Measurements from ENCODE around the gene MOK. TPM values are rescaled to one million over a fixed set of nuclear protein-coding genes. Genes with fewer than 3 reads are reported as not detected.
"Not testable (repeated sequence)": the region's sequence is repeated elsewhere in the genome, so short reads cannot be mapped to it uniquely, and the experiment has no call there.

MOK gene
- total and polyA plus RNA-seq, 9 donors, result 8.6 to 14.0 (median 9.9) TPM

GRCh38 chr14:102249041-102249440 is 55.9 kb downstream of the MOK start:
- no peak overlapping the region for H3K27ac ChIP-seq (ENCODE audit: low read length)
- no peaks in the 10 kb centered on the region for H3K27me3 ChIP-seq (ENCODE audit: control insufficient read depth, insufficient read depth, low read length)
- H3K9me3 ChIP-seq (replicated peaks; ENCODE audit: control insufficient read depth, low read depth, low read length), result no peaks in the 10 kb centered on the region
- H3K36me3 ChIP-seq (ENCODE audit: control insufficient read depth, insufficient read depth, low read length), result no peaks in the 10 kb centered on the region
- no peak overlapping the region for H3K4me3 ChIP-seq (ENCODE audit: low read length)
- 84% methylated on average over 5 of the region's 12 CpGs for WGBS (ENCODE audit: insufficient coverage)
- DNase-seq, result no peak
- H3K4me1 ChIP-seq (ENCODE audit: control insufficient read depth, insufficient read depth, low read length), result peaks cover 3% of the 10 kb centered on the region

- peaks cover 3% of the 10 kb centered on the region for H3K4me1 ChIP-seq (ENCODE audit: control insufficient read depth, insufficient read depth, low read length)
- H3K9me3 ChIP-seq (replicated peaks; ENCODE audit: control insufficient read depth, low read depth, low read length), result no peaks in the 10 kb centered on the region
- WGBS (ENCODE audit: insufficient coverage), result 52% methylated on average over 7 of the region's 8 CpGs
Measured at GRCh38 chr14:102248121-102248520, 56.8 kb downstream of the MOK start.

DNA sequence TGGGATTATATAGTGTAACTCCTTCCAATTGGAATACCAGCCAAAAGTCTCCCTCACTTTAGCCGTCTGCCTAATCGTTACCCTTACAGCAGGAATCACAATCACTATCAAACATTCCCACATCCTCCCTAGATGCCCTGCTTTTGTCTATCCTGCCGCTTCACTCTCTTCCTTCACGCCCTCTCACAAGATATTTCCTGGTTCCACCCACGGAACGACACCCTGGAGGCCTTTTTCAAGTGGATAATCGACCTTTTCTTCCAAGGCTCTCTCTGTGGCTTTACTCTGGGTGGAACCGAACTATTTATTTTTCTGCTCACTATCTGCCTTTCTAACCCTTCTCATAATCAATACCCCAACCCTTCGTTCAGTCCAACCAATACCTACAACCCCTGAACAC is 58.9 kb downstream of the MOK start:
- no peaks in the 10 kb centered on the region for H3K27me3 ChIP-seq (ENCODE audit: control insufficient read depth, insufficient read depth, low read length)
- no peaks in the 10 kb centered on the region for H3K36me3 ChIP-seq (ENCODE audit: control insufficient read depth, insufficient read depth, low read length)
- 38% methylated on average over 9 of the region's 9 CpGs for WGBS (ENCODE audit: insufficient coverage)
- DNase-seq, result peak; percentile 23
- H3K27ac ChIP-seq (ENCODE audit: low read length), result no peak overlapping the region
- no peak overlapping the region for H3K4me3 ChIP-seq (ENCODE audit: low read length)
- H3K9me3 ChIP-seq (replicated peaks; ENCODE audit: control insufficient read depth, low read depth, low read length), result no peaks in the 10 kb centered on the region
- no peaks in the 10 kb centered on the region for H3K4me1 ChIP-seq (ENCODE audit: control insufficient read depth, insufficient read depth, low read length)

More at GRCh38 chr14:102248121-102248520, 56.8 kb downstream of the MOK start:
- Histone ChIP-seq H3K4me3 (ENCODE audit: low read length) (no peak overlapping the region), H3K27me3 (ENCODE audit: control insufficient read depth, insufficient read depth, low read length) (no peaks in the 10 kb centered on the region), H3K27ac (ENCODE audit: low read length) (no peak overlapping the region), H3K36me3 (ENCODE audit: control insufficient read depth, insufficient read depth, low read length) (no peaks in the 10 kb centered on the region)
- DNase-seq, result no peak

DNA sequence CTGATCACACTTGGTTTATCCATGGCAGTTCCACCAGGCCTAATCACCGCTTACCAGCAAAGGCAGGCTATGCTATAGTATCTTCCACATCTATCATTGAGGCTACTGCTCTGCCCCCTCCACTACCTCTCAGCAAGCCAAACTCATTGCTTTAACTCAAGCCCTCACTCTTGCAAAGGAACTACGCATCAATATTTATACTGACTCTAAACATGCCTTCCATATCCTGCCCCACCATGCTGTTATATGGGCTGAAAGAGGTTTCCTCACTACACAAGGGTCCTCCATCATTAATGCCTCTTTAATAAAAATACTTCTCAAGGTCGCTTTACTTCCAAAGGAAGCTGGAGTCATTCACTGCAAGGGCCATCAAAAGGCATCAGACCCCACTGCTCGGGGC is 61.2 kb downstream of the MOK start:
- H3K27ac ChIP-seq (ENCODE audit: low read length); H3K4me3 ChIP-seq (ENCODE audit: low read length); H3K4me1 ChIP-seq (ENCODE audit: control insufficient read depth, insufficient read depth, low read length); H3K9me3 ChIP-seq (replicated peaks; ENCODE audit: control insufficient read depth, low read depth, low read length); H3K36me3 ChIP-seq (ENCODE audit: control insufficient read depth, insufficient read depth, low read length); H3K27me3 ChIP-seq (ENCODE audit: control insufficient read depth, insufficient read depth, low read length); DNase-seq: not testable (repeated sequence)
- WGBS (ENCODE audit: insufficient coverage), result 100% methylated on average over 1 of the region's 4 CpGs

DNA sequence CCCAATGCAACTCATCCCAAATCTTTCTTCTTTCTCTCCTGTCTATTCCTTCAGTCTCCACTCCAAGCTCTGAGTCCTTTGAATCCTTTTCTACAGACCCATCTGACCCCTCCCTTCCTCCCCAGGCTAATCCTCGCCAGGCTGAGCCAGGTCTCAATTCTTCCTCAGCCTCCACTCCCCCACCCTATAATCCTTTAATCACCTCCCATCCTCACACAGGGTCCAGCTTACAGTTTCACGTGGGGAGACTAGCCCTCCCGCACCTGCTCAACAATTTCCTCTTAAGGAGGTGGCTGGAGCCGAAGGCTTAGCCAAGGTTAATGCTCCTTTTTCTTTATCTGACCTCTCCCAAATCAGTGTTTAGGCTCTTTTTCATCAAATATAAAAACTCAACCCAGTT is 63.8 kb downstream of the MOK start:
- no peaks in the 10 kb centered on the region for H3K9me3 ChIP-seq (replicated peaks; ENCODE audit: control insufficient read depth, low read depth, low read length)
- H3K4me1 ChIP-seq (ENCODE audit: control insufficient read depth, insufficient read depth, low read length), result no peaks in the 10 kb centered on the region
- no peaks in the 10 kb centered on the region for H3K36me3 ChIP-seq (ENCODE audit: control insufficient read depth, insufficient read depth, low read length)
- no peaks in the 10 kb centered on the region for H3K27me3 ChIP-seq (ENCODE audit: control insufficient read depth, insufficient read depth, low read length)
- 68% methylated on average over 4 of the region's 4 CpGs for WGBS (ENCODE audit: insufficient coverage)
- no peak for DNase-seq
- H3K4me3 ChIP-seq (ENCODE audit: low read length), result no peak overlapping the region
- H3K27ac ChIP-seq (ENCODE audit: low read length), result no peak overlapping the region

- H3K27me3 ChIP-seq (ENCODE audit: control insufficient read depth, insufficient read depth, low read length); H3K4me3 ChIP-seq (ENCODE audit: low read length); H3K9me3 ChIP-seq (replicated peaks; ENCODE audit: control insufficient read depth, low read depth, low read length); DNase-seq; H3K27ac ChIP-seq (ENCODE audit: low read length); H3K4me1 ChIP-seq (ENCODE audit: control insufficient read depth, insufficient read depth, low read length); H3K36me3 ChIP-seq (ENCODE audit: control insufficient read depth, insufficient read depth, low read length): not testable (repeated sequence)
- WGBS (ENCODE audit: insufficient coverage), result 94% methylated on average over 5 of the region's 5 CpGs
Measured at GRCh38 chr14:102240481-102240880, 64.5 kb downstream of the MOK start.

DNA sequence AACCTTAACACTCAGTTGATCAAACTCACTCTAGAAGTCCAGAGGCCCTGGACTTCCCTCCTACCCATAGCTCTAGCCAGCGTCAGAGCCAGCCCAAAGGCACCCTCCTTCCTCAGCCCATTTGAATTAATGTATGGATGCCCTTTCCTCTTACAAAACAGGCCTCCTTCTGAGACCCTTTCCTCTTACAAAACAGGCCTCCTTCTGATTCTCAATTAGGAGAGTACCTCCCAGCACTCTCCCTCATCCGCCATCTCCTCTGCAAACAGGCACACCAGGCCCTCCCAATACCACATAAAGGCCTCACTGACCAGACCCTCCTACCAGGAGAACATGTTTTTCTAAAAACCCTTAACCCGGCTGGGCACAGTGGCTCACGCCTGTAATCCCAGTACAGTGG is 65.7 kb downstream of the MOK start:
- no peaks in the 10 kb centered on the region for H3K27me3 ChIP-seq (ENCODE audit: control insufficient read depth, insufficient read depth, low read length)
- no peaks in the 10 kb centered on the region for H3K9me3 ChIP-seq (replicated peaks; ENCODE audit: control insufficient read depth, low read depth, low read length)
- no peaks in the 10 kb centered on the region for H3K36me3 ChIP-seq (ENCODE audit: control insufficient read depth, insufficient read depth, low read length)
- no peak for DNase-seq
- H3K4me3 ChIP-seq (ENCODE audit: low read length), result no peak overlapping the region
- H3K27ac ChIP-seq (ENCODE audit: low read length), result no peak overlapping the region
- peaks cover 2% of the 10 kb centered on the region for H3K4me1 ChIP-seq (ENCODE audit: control insufficient read depth, insufficient read depth, low read length)
- 87% methylated on average over 3 of the region's 4 CpGs for WGBS (ENCODE audit: insufficient coverage)

DNA sequence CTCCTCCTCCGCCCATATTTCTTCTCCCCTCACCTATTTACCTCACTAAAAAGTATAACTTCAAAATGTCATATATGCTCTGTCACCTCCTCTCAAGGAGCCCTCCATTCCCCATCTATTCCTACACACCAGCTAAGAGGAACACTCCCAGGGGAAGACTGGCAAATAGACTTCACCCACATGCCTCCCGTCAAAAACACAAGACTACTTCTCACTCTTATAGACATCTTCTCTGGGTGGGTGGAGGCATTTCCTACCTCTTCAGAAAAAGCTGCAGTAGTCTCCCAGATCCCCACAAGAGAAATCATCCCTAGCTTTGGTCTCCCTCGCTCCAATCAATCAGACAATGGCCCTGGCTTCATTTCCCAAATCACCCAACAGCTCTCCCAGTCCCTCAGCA is 66.2 kb downstream of the MOK start:
- 85% methylated on average over 3 of the region's 3 CpGs for WGBS (ENCODE audit: insufficient coverage)
- Histone ChIP-seq H3K4me3 (ENCODE audit: low read length) (no peak overlapping the region), H3K27ac (ENCODE audit: low read length) (no peak overlapping the region), H3K36me3 (ENCODE audit: control insufficient read depth, insufficient read depth, low read length) (no peaks in the 10 kb centered on the region), H3K27me3 (ENCODE audit: control insufficient read depth, insufficient read depth, low read length) (no peaks in the 10 kb centered on the region), H3K9me3 (replicated peaks; ENCODE audit: control insufficient read depth, low read depth, low read length) (no peaks in the 10 kb centered on the region), H3K4me1 (ENCODE audit: control insufficient read depth, insufficient read depth, low read length) (peaks cover 2% of the 10 kb centered on the region)
- DNase-seq, result no peak

GRCh38 chr14:102238131-102238530 is 66.8 kb downstream of the MOK start:
- Histone ChIP-seq H3K4me1 (ENCODE audit: control insufficient read depth, insufficient read depth, low read length) (peaks cover 2% of the 10 kb centered on the region), H3K36me3 (ENCODE audit: control insufficient read depth, insufficient read depth, low read length) (no peaks in the 10 kb centered on the region), H3K27ac (ENCODE audit: low read length) (no peak overlapping the region), H3K4me3 (ENCODE audit: low read length) (no peak overlapping the region), H3K9me3 (replicated peaks; ENCODE audit: control insufficient read depth, low read depth, low read length) (no peaks in the 10 kb centered on the region), H3K27me3 (ENCODE audit: control insufficient read depth, insufficient read depth, low read length) (no peaks in the 10 kb centered on the region)
- WGBS (ENCODE audit: insufficient coverage), result 89% methylated on average over 3 of the region's 4 CpGs
- DNase-seq, result no peak

- 87% methylated on average over 12 of the region's 12 CpGs for WGBS (ENCODE audit: insufficient coverage)
Measured at GRCh38 chr14:102236026-102236425, 68.9 kb downstream of the MOK start.

DNA sequence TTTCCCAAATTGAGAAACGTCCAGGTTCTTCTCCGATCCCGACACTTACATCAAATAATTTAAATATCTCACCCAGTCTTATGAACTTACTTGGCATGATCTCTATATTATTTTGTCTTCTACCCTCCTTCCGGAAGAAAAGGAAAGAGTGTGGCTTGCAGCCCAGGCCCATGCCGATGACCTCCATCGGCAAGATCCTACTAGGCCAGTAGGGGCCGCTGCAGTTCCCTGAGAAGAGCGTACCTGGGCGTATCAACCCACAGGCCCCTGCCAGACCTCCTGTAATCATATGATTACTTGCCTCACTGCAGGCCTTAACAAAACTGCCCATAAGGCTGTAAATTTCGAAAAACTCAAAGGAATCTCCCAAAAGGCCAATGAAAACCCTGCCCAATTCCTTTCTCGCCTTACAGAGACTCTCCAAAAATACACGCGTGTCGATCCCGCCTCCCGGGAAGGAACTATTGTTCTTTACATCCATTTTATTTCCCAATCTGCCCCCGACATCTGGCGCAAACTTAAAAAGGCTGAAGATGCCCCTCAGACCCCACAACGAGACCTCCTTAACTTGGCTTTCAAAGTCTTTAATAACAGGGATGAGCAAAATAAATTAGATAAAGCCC is 69.6 kb downstream of the MOK start:
- H3K27me3 ChIP-seq (ENCODE audit: control insufficient read depth, insufficient read depth, low read length), result no peaks in the 10 kb centered on the region
- no peak overlapping the region for H3K27ac ChIP-seq (ENCODE audit: low read length)
- 34% methylated on average over 17 of the region's 19 CpGs for WGBS (ENCODE audit: insufficient coverage)
- H3K4me1 ChIP-seq (ENCODE audit: control insufficient read depth, insufficient read depth, low read length), result peaks cover 2% of the 10 kb centered on the region
- peaks cover 3% of the 10 kb centered on the region for H3K36me3 ChIP-seq (ENCODE audit: control insufficient read depth, insufficient read depth, low read length)
- peak; percentile 85 for DNase-seq
- peak overlapping the region; percentile 15 for H3K4me3 ChIP-seq (ENCODE audit: low read length)
- no peaks in the 10 kb centered on the region for H3K9me3 ChIP-seq (replicated peaks; ENCODE audit: control insufficient read depth, low read depth, low read length)

More at GRCh38 chr14:102236026-102236425, 68.9 kb downstream of the MOK start:
- Histone ChIP-seq H3K36me3 (ENCODE audit: control insufficient read depth, insufficient read depth, low read length) (peaks cover 2% of the 10 kb centered on the region), H3K27ac (ENCODE audit: low read length) (no peak overlapping the region), H3K4me3 (ENCODE audit: low read length) (no peak overlapping the region), H3K27me3 (ENCODE audit: control insufficient read depth, insufficient read depth, low read length) (no peaks in the 10 kb centered on the region), H3K9me3 (replicated peaks; ENCODE audit: control insufficient read depth, low read depth, low read length) (no peaks in the 10 kb centered on the region), H3K4me1 (ENCODE audit: control insufficient read depth, insufficient read depth, low read length) (peaks cover 2% of the 10 kb centered on the region)
- no peak for DNase-seq

All from muscle of leg (tissue), 11 donors.